Breast epithelium (tissue), 3 donors: Measurements from ENCODE around the gene FAM89B.

ENCODE experiments used
- CTCF ChIP-seq, 3 donors: fragments of 450-650 bp; IDR thresholded peaks; one replicate each; pipeline ENCODE4 v1.5.1; 2016 to 2017; ENCODE audit warnings: antibody characterized with exemption in 3 of 3, mild to moderate bottlenecking in 3 of 3, moderate library complexity in 3 of 3
- POLR2AphosphoS5 ChIP-seq, 3 donors: sonication (generic); formaldehyde crosslinking; IDR thresholded peaks; one replicate each; pipeline ENCODE4 v1.6.1; 2017; ENCODE audit warnings: antibody characterized with exemption in 3 of 3

DNA sequence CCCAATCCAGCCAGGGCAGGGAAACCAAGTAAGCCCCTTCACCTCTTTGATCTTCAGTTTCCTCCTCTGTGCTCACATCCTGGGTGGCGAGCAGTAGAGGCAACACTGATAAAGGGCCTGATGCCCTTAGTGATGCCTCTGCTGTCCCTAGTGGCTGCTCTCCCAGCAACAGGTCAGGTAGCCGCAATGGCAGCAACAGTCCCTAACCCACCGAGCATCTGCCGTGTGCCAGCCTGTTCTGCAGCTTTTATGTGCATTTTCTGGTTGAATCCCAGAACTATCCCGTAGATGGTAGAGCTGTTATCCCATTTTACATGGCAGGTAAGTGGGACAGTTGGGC lies 42.2 kb upstream of the FAM89B start:
- TF ChIP-seq POLR2AphosphoS5 (IDR thresholded peaks at IDR 0.05), result no peak
- no peak for TF ChIP-seq CTCF (IDR thresholded peaks at IDR 0.05)
